K562 (cell line): ENCODE measurements around the gene MSTO1. TPM values are rescaled to one million over a fixed set of nuclear protein-coding genes. Genes with fewer than 3 reads are reported as not detected.

Source experiments
- AFF1 ChIP-seq, 2 experiments: fragments of 450-650 bp; IDR thresholded peaks; 2 replicates each; pipeline ENCODE4 v1.6.1; 2018; ENCODE audit warnings: mild to moderate bottlenecking in 2 of 2, low read depth in 1 of 2; ENCODE audit not compliant: partially characterized antibody in 2 of 2
- CBX1 ChIP-seq: sonication (generic); IDR thresholded peaks from 2 replicates; pipeline ENCODE4 v1.6.1; 2016; ENCODE audit warnings: antibody characterized with exemption, low read depth, mild to moderate bottlenecking
- COPS2 ChIP-seq: fragments of 450-650 bp; conservative IDR thresholded peaks from 2 replicates; pipeline ENCODE4 v1.6.1; 2016; ENCODE audit warnings: mild to moderate bottlenecking, moderate library complexity
- ETV6 ChIP-seq, 3 experiments: fragments of 150-350 bp in 1 of 3; sonication (generic) in 1 of 3; formaldehyde crosslinking in 1 of 3; IDR thresholded peaks; 2 replicates each; pipeline versions ENCODE4 v1.6.1 to v1.8.0; 2014 to 2022; ENCODE audit warnings: borderline replicate concordance in 2 of 3, low read depth in 2 of 3, antibody characterized with exemption in 1 of 3, low read length in 1 of 3, mild to moderate bottlenecking in 1 of 3, missing genetic modification reagents in 1 of 3
- FIP1L1 ChIP-seq: fragments of 200-400 bp; formaldehyde crosslinking; IDR thresholded peaks from 2 replicates; pipeline ENCODE4 v1.6.1; 2018; ENCODE audit warnings: mild to moderate bottlenecking, low read depth, low read length; ENCODE audit not compliant: poor library complexity, severe bottlenecking
- HNRNPLL ChIP-seq: fragments of 200-400 bp; formaldehyde crosslinking; IDR thresholded peaks from 2 replicates; pipeline ENCODE4 v1.6.1; 2017; ENCODE audit warnings: low read length, low read depth, mild to moderate bottlenecking; ENCODE audit not compliant: poor library complexity, severe bottlenecking
- HSF4 ChIP-seq: fragments of 250-450 bp; sonication (Bioruptor Pico); IDR thresholded peaks from 2 replicates; pipeline ENCODE4 v2.1.2; 2022; ENCODE audit warnings: mild to moderate bottlenecking, moderate library complexity, borderline replicate concordance
- MIER1 ChIP-seq: fragments of 450-650 bp; IDR thresholded peaks from 2 replicates; pipeline ENCODE4 v1.6.1; 2016; ENCODE audit warnings: antibody characterized with exemption, mild to moderate bottlenecking, low read depth
- MYC ChIP-seq, 2 experiments: fragments of 250-450 bp in 1 of 2; sonication (Bioruptor Pico) in 1 of 2; IDR thresholded peaks; 2 replicates each; pipeline versions ENCODE4 v1.5.1 to v1.6.1; 2012 to 2021; ENCODE audit warnings: low read depth in 2 of 2, borderline replicate concordance in 1 of 2, improper control_type of control experiment in 1 of 2, low read length in 1 of 2, mild to moderate bottlenecking in 1 of 2, moderate library complexity in 1 of 2
- NR3C1 ChIP-seq: sonication (generic); formaldehyde crosslinking; IDR thresholded peaks from 2 replicates; pipeline ENCODE4 v1.8.1; 2022; ENCODE audit warnings: missing genetic modification reagents
- PHB2 ChIP-seq: fragments of 450-650 bp; IDR thresholded peaks from 2 replicates; pipeline ENCODE4 v1.6.1; 2017; ENCODE audit warnings: low read depth
- SFPQ ChIP-seq: fragments of 200-400 bp; formaldehyde crosslinking; IDR thresholded peaks from 2 replicates; pipeline ENCODE4 v1.6.1; 2017; ENCODE audit warnings: mild to moderate bottlenecking, low read depth, low read length, moderate library complexity
- SNRNP70 ChIP-seq: fragments of 200-400 bp; formaldehyde crosslinking; optimal IDR thresholded peaks from 2 replicates; pipeline ENCODE3; 2017; ENCODE audit warnings: low read depth, low read length
- THAP12 ChIP-seq: fragments of 250-450 bp; sonication (Bioruptor Pico); IDR thresholded peaks from 2 replicates; pipeline ENCODE4 v1.9.0; 2021; ENCODE audit warnings: mild to moderate bottlenecking, inconsistent platforms
- ZNF197 ChIP-seq: fragments of 200-800 bp; sonication (Bioruptor generic); IDR thresholded peaks from 2 replicates; pipeline ENCODE4 v1.6.1; 2016; ENCODE audit warnings: low read depth, missing genetic modification characterization, missing compliant biosample characterization
- ZNF445 ChIP-seq: fragments of 250-450 bp; sonication (Bioruptor Pico); IDR thresholded peaks from 2 replicates; pipeline ENCODE4 v1.4.0; 2020; ENCODE audit warnings: low read depth, mild to moderate bottlenecking, moderate library complexity
- polyA plus RNA-seq, 8 experiments: library from polyadenylated mRNA; depleted of rRNA in 4 of 8; stranded (reverse) in 5 of 8; unstranded in 3 of 8; fragments of >200 nt; fragmentation: Nextera tagmentation in 2 of 8; fragmentation: Illumina TruSeq in 1 of 8; extraction: Ambion mirVana in 2 of 8; extraction: Trizol in 1 of 8; gene quantifications; 2 replicates each; pipeline versions ENCODE4 v1.2.1 to v1.2.3, GENCODE V29; 2011 to 2014; ENCODE audit warnings: inconsistent platforms in 1 of 8, missing spikeins in 1 of 8
- total RNA-seq, 7 experiments: library from RNA; depleted of rRNA in 6 of 7; stranded (reverse); fragments of >200 nt in 6 of 7; fragmentation: Illumina TruSeq in 2 of 7; extraction: Trizol in 2 of 7; gene quantifications; 2 replicates each; pipeline versions ENCODE4 v1.2.1 to v1.2.3, GENCODE V29; 2011 to 2021; ENCODE audit warnings: low replicate concordance in 1 of 7

MSTO1 gene
- total and polyA plus RNA-seq, 9 of the 15 experiments (the other 6 are each of a cell fraction or from before 2014, with no cell fraction given): 18.8 to 71.1 (median 47.3) TPM

GRCh38 chr1:155562581-155563376 is 47.2 kb upstream of the MSTO1 start, which contains the start of gene ASH1L (continued):
- TF ChIP-seq FIP1L1: peak; percentile 82
- peak; percentile 36 for TF ChIP-seq HNRNPLL
- no peak for TF ChIP-seq ZNF445 (CRISPR knock-in tag)
- TF ChIP-seq HSF4 (CRISPR knock-in tag): no peak
- TF ChIP-seq THAP12 (CRISPR knock-in tag): peak; percentile 95
- TF ChIP-seq MYC (IDR thresholded peaks at IDR 0.05; ENCODE audit: low read depth, low read length): peak; percentile 69
- peak; percentile 67; the same call in 1 of the 2 replicates for TF ChIP-seq MYC (CRISPR knock-in tag; IDR thresholded peaks at IDR 0.05; ENCODE audit: borderline replicate concordance, low read depth)
- no peak for TF ChIP-seq SFPQ
- no peak for TF ChIP-seq ETV6 (IDR thresholded peaks at IDR 0.05; ENCODE audit: borderline replicate concordance in 1 of 2, low read depth in 2 of 2, low read length in 1 of 2)
- TF ChIP-seq ETV6 (CRISPR knock-in tag; IDR thresholded peaks at IDR 0.05; ENCODE audit: borderline replicate concordance): no peak
- no peak for TF ChIP-seq SNRNP70
- peak; percentile 82; the same call in 1 of the 2 replicates for TF ChIP-seq CBX1
- 0 out of 2 replicates have a peak, but pooled peaks have one; percentile 10 for TF ChIP-seq MIER1
- TF ChIP-seq ZNF197 (CRISPR knock-in tag): no peak
- 0 out of 2 replicates have a peak, but pooled peaks have one; percentile 68 for TF ChIP-seq NR3C1 (CRISPR knock-in tag)
- TF ChIP-seq AFF1 (IDR thresholded peaks at IDR 0.05; ENCODE audit: low read depth in 1 of 2, partially characterized antibody in 2 of 2): peak; percentile 54 to 70
- no peak for TF ChIP-seq COPS2
- TF ChIP-seq PHB2: no peak
